NCI-H146 treated with DMSO at 0.1 percent for 48 hours (cell line): Measurements from ENCODE around the gene GPC1.
"Not testable (repeated sequence)": the region's sequence is repeated elsewhere in the genome, so short reads cannot be mapped to it uniquely, and the experiment has no call there.

ENCODE experiments used
- DNase-seq: peaks from one replicate; lab custom pipeline; 2025; ENCODE audit not compliant: unreplicated experiment; lab: John Stamatoyannopoulos, UW

GPC1 gene

GRCh38 chr2:240435457-240435947 is at the start of gene GPC1:
Gene GPC1, plus strand, starts transcription at chr2:240435663. Its CDS starts 256 bp downstream, at chr2:240435919.
- no peak for DNase-seq

GRCh38 chr2:240386326-240386725 is 49.1 kb upstream of the GPC1 start:
- no peak for DNase-seq

- DNase-seq, result not testable (repeated sequence)
Observed at GRCh38 chr2:240386743-240387142, 48.7 kb upstream of the GPC1 start.

GRCh38 chr2:240387325-240387668 is 48.2 kb upstream of the GPC1 start:
- DNase-seq, result no peak

GRCh38 chr2:240387669-240388358 is 47.6 kb upstream of the GPC1 start:
- no peak for DNase-seq

GRCh38 chr2:240388471-240389301 is 46.8 kb upstream of the GPC1 start:
- no peak for DNase-seq

- DNase-seq, result no peak
Observed at GRCh38 chr2:240389302-240389805, 46.1 kb upstream of the GPC1 start.

- DNase-seq, result no peak
Observed at GRCh38 chr2:240390091-240391073, 45.1 kb upstream of the GPC1 start.

GRCh38 chr2:240391111-240392051 is 44.1 kb upstream of the GPC1 start:
- DNase-seq, result no peak

- no peak for DNase-seq
Observed at GRCh38 chr2:240392084-240392947, 43.1 kb upstream of the GPC1 start.

- no peak for DNase-seq
Observed at GRCh38 chr2:240392948-240393830, 42.3 kb upstream of the GPC1 start.

GRCh38 chr2:240393831-240394410 is 41.5 kb upstream of the GPC1 start:
- DNase-seq, result no peak

- no peak for DNase-seq
Observed at GRCh38 chr2:240394549-240394948, 40.9 kb upstream of the GPC1 start.

- DNase-seq, result no peak
Observed at GRCh38 chr2:240395448-240395847, 40.0 kb upstream of the GPC1 start.

- no peak for DNase-seq
Observed at GRCh38 chr2:240395896-240396622, 39.4 kb upstream of the GPC1 start.

GRCh38 chr2:240396623-240397541 is 38.6 kb upstream of the GPC1 start:
- no peak for DNase-seq
